ENCODE measurements around the gene MYB.

Gene MYB

GRCh38 chr6:135266675-135267074 is 85.6 kb downstream of the MYB start:
- TF ChIP-seq, protein P1, sequence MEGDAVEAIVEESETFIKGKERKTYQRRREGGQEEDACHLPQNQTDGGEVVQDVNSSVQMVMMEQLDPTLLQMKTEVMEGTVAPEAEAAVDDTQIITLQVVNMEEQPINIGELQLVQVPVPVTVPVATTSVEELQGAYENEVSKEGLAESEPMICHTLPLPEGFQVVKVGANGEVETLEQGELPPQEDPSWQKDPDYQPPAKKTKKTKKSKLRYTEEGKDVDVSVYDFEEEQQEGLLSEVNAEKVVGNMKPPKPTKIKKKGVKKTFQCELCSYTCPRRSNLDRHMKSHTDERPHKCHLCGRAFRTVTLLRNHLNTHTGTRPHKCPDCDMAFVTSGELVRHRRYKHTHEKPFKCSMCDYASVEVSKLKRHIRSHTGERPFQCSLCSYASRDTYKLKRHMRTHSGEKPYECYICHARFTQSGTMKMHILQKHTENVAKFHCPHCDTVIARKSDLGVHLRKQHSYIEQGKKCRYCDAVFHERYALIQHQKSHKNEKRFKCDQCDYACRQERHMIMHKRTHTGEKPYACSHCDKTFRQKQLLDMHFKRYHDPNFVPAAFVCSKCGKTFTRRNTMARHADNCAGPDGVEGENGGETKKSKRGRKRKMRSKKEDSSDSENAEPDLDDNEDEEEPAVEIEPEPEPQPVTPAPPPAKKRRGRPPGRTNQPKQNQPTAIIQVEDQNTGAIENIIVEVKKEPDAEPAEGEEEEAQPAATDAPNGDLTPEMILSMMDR (conservative IDR thresholded peaks at IDR 0.05; ENCODE audit: low read length), result no peak
- no peak for TF ChIP-seq EZH2phosphoT487 (IDR thresholded peaks at IDR 0.05; ENCODE audit: borderline replicate concordance)
- Histone ChIP-seq H4K20me1 (ENCODE audit: insufficient read depth, low read length, poor library complexity, severe bottlenecking) (no peaks in the 10 kb centered on the region), H3K4me3 (ENCODE audit: low read length, poor library complexity, severe bottlenecking) (no peak overlapping the region), H2AFZ (ENCODE audit: low read length) (0 out of 2 replicates have a peak overlapping the region, but pooled peaks have one; percentile 18), H3F3A (ENCODE audit: low read depth) (no peaks in the 10 kb centered on the region), H3K4me1 (ENCODE audit: insufficient read depth, low read length, poor library complexity, severe bottlenecking) (peaks cover 57% of the 10 kb centered on the region), H3K36me3 (ENCODE audit: insufficient read depth, low read length) (no peaks in the 10 kb centered on the region), H3K9me2 (replicated peaks; ENCODE audit: low read depth, low read length) (no peaks in the 10 kb centered on the region), H3K9ac (ENCODE audit: low read depth, low read length, poor library complexity, severe bottlenecking) (peak overlapping the region; percentile 16), H3K79me2 (ENCODE audit: insufficient read depth, low read length) (no peaks in the 10 kb centered on the region), H3K4me2 (ENCODE audit: low read depth, low read length, poor library complexity, severe bottlenecking) (peak overlapping the region; percentile 44), H3K27me3 (ENCODE audit: insufficient read depth, low read length, poor library complexity, severe bottlenecking) (no peaks in the 10 kb centered on the region), H3K9me3 (ENCODE audit: insufficient read depth, low read depth, low read length) (no peaks in the 10 kb centered on the region)

GRCh38 chr6:135267085-135267484 is 86.0 kb downstream of the MYB start:
- H3K4me2 ChIP-seq (ENCODE audit: low read depth, low read length, poor library complexity, severe bottlenecking), result peak overlapping the region; percentile 44
- H2AFZ ChIP-seq (ENCODE audit: low read length), result peak overlapping the region; percentile 18; the same call in 1 of the 2 replicates
- no peak for TF ChIP-seq EZH2phosphoT487 (IDR thresholded peaks at IDR 0.05; ENCODE audit: borderline replicate concordance)
- TF ChIP-seq, protein P1 (conservative IDR thresholded peaks at IDR 0.05; ENCODE audit: low read length), result no peak
- H3K4me1 ChIP-seq (ENCODE audit: insufficient read depth, low read length, poor library complexity, severe bottlenecking), result peaks cover 54% of the 10 kb centered on the region
- H3K9ac ChIP-seq (ENCODE audit: low read depth, low read length, poor library complexity, severe bottlenecking), result peak overlapping the region; percentile 16
- no peaks in the 10 kb centered on the region for H3K79me2 ChIP-seq (ENCODE audit: insufficient read depth, low read length)
- no peak overlapping the region for H3K4me3 ChIP-seq (ENCODE audit: low read length, poor library complexity, severe bottlenecking)
- H3K27me3 ChIP-seq (ENCODE audit: insufficient read depth, low read length, poor library complexity, severe bottlenecking), result no peaks in the 10 kb centered on the region
- H3K36me3 ChIP-seq (ENCODE audit: insufficient read depth, low read length), result no peaks in the 10 kb centered on the region
- H3K9me3 ChIP-seq (ENCODE audit: insufficient read depth, low read depth, low read length), result no peaks in the 10 kb centered on the region
- H4K20me1 ChIP-seq (ENCODE audit: insufficient read depth, low read length, poor library complexity, severe bottlenecking), result no peaks in the 10 kb centered on the region
- no peaks in the 10 kb centered on the region for H3K9me2 ChIP-seq (replicated peaks; ENCODE audit: low read depth, low read length)
- no peaks in the 10 kb centered on the region for H3F3A ChIP-seq (ENCODE audit: low read depth)

- H3K4me2 ChIP-seq (ENCODE audit: low read depth, low read length, poor library complexity, severe bottlenecking), result peak overlapping the region; percentile 44
- H3K9ac ChIP-seq (ENCODE audit: low read depth, low read length, poor library complexity, severe bottlenecking), result peak overlapping the region; percentile 16
- peaks cover 51% of the 10 kb centered on the region for H3K4me1 ChIP-seq (ENCODE audit: insufficient read depth, low read length, poor library complexity, severe bottlenecking)
Observed at GRCh38 chr6:135268263-135268662, 87.2 kb downstream of the MYB start.

More at GRCh38 chr6:135268263-135268662, 87.2 kb downstream of the MYB start:
- Histone ChIP-seq H3K36me3 (ENCODE audit: insufficient read depth, low read length) (no peaks in the 10 kb centered on the region), H3K4me3 (ENCODE audit: low read length, poor library complexity, severe bottlenecking) (no peak overlapping the region), H3K9me3 (ENCODE audit: insufficient read depth, low read depth, low read length) (no peaks in the 10 kb centered on the region), H3F3A (ENCODE audit: low read depth) (no peaks in the 10 kb centered on the region), H4K20me1 (ENCODE audit: insufficient read depth, low read length, poor library complexity, severe bottlenecking) (no peaks in the 10 kb centered on the region), H3K27me3 (ENCODE audit: insufficient read depth, low read length, poor library complexity, severe bottlenecking) (no peaks in the 10 kb centered on the region), H2AFZ (ENCODE audit: low read length) (no peak overlapping the region), H3K9me2 (replicated peaks; ENCODE audit: low read depth, low read length) (no peaks in the 10 kb centered on the region), H3K79me2 (ENCODE audit: insufficient read depth, low read length) (no peaks in the 10 kb centered on the region)
- TF ChIP-seq, protein P1 (conservative IDR thresholded peaks at IDR 0.05; ENCODE audit: low read length), result no peak
- no peak for TF ChIP-seq EZH2phosphoT487 (IDR thresholded peaks at IDR 0.05; ENCODE audit: borderline replicate concordance)
